Kidney tubule cell (primary cell): Measurements from ENCODE around the gene PPTC7.
"Not testable (repeated sequence)": the region's sequence is repeated elsewhere in the genome, so short reads cannot be mapped to it uniquely, and the experiment has no call there.

Experiments used
- DNase-seq: peaks from one replicate; pipeline ENCODE4 v3.0.0-alpha.2; 2018; ENCODE audit warnings: low spot score

The PPTC7 gene

DNA sequence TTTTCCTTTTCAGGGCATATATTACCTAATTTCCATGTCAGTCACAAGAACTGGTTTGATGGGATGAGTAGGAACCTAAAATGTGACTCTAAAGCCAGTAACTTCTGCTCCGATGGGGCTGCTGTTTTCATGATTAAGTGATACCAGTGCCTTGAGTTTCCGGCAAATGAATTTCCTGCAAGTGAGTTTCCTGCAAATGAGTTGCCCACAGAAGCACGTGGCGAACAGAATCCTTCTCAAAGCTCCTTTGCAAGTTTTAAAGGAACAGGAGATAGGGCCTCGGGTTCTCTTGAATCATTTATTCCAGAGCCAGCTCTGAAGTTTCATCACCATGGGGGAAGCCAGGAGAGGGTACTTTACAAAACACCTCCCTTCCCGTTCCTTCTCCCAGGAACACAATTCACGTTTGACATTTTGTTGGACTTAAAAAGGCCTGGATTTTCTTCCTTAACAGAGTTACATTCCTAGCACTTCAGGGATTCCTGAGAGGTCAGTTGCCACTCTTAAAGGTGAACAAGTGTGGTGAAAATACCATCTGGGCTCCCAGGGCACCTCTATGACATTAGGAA is 2.2 kb upstream of the PPTC7 start:
- DNase-seq = peak; percentile 72

DNA sequence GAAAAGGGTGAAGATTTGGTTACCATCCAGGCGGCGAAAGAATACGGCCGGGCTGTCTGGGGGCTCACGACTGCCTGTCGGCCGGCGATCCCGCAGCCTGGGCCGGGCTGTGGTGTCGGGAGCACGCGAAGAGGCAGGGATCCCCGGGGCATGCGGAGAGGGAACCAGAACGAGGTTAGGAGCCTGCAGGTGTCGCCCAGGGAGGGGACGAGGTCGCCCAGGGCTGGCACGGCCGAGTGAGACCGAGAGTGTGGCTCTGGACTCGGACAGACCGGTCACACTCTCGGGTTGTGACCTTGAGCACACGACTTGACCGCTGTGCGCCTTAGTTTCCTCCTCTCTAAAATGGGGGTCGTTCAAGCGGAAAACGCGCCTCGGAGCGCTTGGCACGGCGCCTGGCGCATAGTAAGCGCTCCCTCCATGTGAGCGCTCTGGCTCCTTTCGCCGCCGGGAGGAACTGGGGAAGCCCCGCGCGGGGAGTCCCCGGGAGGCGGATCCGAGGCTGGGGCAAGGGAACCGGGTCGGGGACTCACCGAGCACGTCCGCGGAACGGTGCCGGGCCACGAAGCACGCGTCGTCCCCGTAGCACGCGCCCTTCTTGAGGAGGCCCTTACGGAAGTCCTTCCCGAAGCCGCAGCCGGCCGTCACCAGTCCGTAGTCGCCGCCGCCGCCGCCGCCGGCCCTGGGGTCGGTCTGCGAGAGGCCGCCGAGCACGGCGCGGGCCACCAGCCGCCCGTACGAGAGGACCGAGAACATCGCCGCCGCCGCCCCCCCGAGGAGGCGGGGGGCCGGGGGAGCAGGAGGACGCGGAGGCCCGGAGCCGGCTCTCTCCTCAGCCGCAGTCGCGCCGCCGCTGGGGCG is 612 bp downstream of the PPTC7 start:
- peak; percentile 82 for DNase-seq

DNA sequence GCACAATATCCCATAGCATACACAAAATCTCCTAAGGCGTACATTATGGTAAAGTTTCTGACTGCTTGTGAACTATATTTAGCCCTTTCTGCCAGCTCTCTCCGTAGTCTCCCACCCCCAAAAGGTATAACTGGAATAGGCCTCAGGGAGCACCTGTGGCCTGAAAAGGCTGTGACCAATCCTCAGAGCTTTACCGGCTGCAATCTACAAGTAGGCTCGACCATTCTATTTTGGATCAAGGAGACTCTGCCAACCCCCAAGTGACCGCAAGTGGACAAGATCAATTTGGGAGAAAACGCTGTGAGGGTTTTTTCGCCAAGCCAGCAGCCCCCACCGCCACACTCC is 1.2 kb downstream of the PPTC7 start:
- DNase-seq = peak; percentile 18

- no peak for DNase-seq
Observed at GRCh38 chr12:110579535-110580253, 3.4 kb downstream of the PPTC7 start.

DNA sequence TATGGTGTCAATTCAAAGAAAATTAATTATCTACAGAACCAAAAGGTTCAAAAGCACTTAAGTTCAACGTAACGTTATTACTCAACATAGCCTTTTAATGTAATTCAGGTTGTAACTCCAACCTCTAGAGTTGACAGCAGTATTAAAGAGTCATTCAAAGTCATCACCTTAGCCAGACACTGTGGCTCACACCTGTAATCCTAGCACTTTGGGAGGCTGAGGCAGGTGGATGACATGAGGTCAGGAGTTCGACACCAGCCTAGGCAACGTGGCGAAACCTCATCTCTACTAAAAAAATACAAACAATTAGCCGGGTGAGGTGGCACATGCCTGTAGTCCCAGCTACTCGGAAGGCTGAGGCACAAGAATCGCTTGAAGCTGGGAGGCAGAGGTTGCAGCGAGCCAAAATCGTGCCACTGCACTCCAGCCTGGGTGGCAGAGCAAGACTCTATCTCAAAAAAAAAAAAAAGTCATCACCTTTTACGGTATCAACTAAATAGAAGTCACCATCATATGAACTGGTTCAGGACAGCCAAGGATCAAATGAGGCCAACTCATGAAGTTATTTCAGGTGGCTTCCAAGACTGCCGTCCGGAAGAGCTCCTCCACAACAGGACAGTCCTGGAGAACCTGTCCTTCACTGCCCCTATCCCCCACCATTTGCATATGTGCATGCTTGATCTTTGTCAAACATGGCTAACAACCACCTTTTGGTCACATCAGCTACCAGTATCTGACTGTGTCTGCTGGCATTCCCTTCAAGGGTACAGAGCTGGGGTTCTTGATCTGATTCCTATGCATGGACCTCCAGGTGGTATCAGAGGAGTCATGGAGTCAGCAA is 4.2 kb downstream of the PPTC7 start:
- DNase-seq = peak; percentile 82

DNA sequence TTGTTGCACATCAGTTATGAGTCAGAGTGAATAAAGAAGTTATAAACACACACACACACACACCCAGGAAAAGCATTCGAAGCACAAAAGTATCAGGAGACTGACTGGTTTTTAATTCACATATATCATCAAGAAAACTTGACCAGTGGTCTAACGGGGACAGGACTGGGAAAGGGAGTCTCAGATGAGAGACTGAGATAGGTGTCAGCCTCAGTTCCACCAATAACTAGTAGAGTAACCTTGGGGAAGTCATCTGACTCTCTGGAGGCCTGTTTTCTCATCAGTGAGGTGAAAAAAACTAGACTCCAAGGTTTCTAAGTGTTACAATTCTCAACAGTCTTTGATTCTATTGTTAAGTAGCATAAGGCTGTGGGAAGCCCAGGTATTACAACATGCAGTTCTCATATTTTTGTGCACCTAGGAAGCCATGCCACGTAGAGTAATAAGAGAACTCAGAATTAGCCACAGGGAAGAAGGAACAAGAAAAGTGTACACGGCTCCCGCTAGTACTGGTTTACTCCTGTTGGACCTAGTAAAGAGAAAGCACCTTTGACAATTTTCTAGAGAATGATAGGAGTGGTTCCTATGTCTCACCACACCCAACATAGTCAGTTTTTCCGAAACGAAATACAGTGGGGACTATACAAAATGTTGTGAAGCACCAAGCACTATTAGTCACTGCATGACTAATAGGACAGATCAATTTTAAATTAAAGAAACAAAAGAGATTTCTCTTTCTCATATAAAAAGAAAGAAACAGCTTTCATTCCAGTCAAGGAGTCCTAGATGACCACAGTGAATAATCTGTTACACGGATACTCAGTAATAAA is 5.0 kb downstream of the PPTC7 start:
- peak; percentile 83 for DNase-seq

GRCh38 chr12:110576504-110576903 is 6.6 kb downstream of the PPTC7 start:
- DNase-seq = no peak

DNA sequence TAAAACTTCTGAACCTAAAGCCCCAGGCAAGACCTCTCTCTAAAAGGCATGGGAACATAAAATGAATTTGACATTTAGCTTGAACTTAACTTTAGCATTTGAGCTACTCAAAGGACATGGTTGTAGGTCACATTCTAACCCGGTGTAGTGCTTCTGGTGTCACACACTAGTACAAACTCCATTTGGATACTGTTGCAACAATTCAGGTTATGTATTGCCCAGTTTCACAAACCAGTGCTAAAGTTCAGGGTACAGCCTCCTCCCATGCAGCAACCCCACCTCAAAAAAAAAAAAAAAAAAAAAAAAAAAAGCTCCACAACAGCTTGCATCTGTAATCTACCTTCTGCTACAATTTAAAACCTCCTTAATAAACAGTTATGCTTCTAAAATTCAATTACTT is 7.8 kb downstream of the PPTC7 start:
- no peak for DNase-seq

GRCh38 chr12:110574717-110575230 is 8.3 kb downstream of the PPTC7 start:
- not testable (repeated sequence) for DNase-seq

DNA sequence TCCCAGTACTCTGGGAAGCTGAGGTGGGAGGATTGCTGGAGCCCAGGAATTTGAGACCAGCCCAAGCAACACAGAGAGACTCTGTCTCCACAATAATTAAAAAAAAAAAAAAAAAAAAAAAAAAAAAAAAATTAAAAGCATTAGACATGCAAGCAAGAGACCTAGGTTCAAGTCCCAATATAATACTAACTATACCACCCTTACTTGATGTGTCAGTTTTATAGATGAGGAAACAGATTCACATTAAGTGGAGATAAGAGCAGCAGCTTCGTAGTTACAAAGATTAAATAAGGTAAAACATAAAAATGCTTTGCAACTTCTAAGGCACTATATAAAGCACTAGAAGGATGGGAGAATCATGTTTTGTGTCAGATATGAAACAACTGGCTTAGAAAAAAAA is 9.1 kb downstream of the PPTC7 start:
- DNase-seq = no peak

DNA sequence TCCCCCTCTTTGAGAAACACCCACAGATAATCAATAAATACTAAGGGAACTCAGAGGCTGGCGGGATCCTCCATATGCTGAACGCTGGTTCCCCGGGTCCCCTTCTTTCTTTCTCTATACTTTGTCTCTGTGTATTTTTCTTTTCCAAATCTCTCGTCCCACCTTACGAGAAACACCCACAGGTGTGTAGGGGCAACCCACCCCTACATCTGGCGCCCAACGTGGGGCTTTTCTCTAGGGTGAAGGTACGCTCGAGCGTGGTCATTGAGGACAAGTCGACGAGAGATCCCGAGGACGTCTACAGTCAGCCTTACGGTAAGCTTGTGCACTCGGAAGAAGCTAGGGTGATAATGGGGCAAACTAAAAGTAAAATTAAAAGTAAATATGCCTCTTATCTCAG is 12.3 kb downstream of the PPTC7 start:
- DNase-seq = not testable (repeated sequence)

- not testable (repeated sequence) for DNase-seq
Observed at GRCh38 chr12:110569838-110570237, 13.3 kb downstream of the PPTC7 start.

- no peak for DNase-seq
Observed at GRCh38 chr12:110568752-110569151, 14.4 kb downstream of the PPTC7 start.

GRCh38 chr12:110566993-110567392 is 16.1 kb downstream of the PPTC7 start:
- no peak for DNase-seq

- DNase-seq = peak; percentile 83
Observed at GRCh38 chr12:110565894-110566871, 16.9 kb downstream of the PPTC7 start.

GRCh38 chr12:110564471-110564991 is 18.6 kb downstream of the PPTC7 start:
- no peak for DNase-seq

- DNase-seq = no peak
Observed at GRCh38 chr12:110563702-110564470, 19.2 kb downstream of the PPTC7 start.

- not testable (repeated sequence) for DNase-seq
Observed at GRCh38 chr12:110562386-110562785, 20.7 kb downstream of the PPTC7 start.
